HepG2 (cell line): ENCODE results near the gene HDDC3. TPM values are rescaled to one million over a fixed set of nuclear protein-coding genes. Genes with fewer than 3 reads are reported as not detected.

Experiments
- ATF6 ChIP-seq: sonication (generic); formaldehyde crosslinking; conservative IDR thresholded peaks from 2 replicates; pipeline ENCODE4 v1.4.0; 2020; ENCODE audit warnings: missing genetic modification reagents
- BCLAF1 ChIP-seq: fragments of 450-650 bp; IDR thresholded peaks from 2 replicates; pipeline ENCODE4 v1.6.1; 2017; ENCODE audit warnings: mild to moderate bottlenecking
- GATAD1 ChIP-seq: IDR thresholded peaks from 2 replicates; pipeline ENCODE4 v1.6.1; 2016; ENCODE audit warnings: missing genetic modification reagents, missing compliant biosample characterization
- MATR3 ChIP-seq: sonication (generic); formaldehyde crosslinking; IDR thresholded peaks from 2 replicates; pipeline ENCODE4 v1.4.0; 2020; ENCODE audit warnings: missing genetic modification reagents
- RARG ChIP-seq: sonication (generic); formaldehyde crosslinking; IDR thresholded peaks from 2 replicates; pipeline ENCODE4 v1.4.0; 2020; ENCODE audit warnings: low read depth, mild to moderate bottlenecking, missing genetic modification reagents
- RFX5 ChIP-seq: IDR thresholded peaks from 2 replicates; pipeline ENCODE4 v1.6.1; 2011; ENCODE audit warnings: low read depth, low read length, improper control_type of control experiment
- TRIM24 ChIP-seq: sonication (generic); formaldehyde crosslinking; IDR thresholded peaks from 2 replicates; pipeline ENCODE4 v1.8.0; 2022; ENCODE audit warnings: mild to moderate bottlenecking, missing genetic modification reagents
- ZNF431 ChIP-seq: sonication (generic); formaldehyde crosslinking; IDR thresholded peaks from 2 replicates; pipeline ENCODE4 v1.9.0; 2022; ENCODE audit warnings: missing genetic modification reagents, low read depth, mild to moderate bottlenecking, borderline replicate concordance
- ZNF597 ChIP-seq: sonication (generic); formaldehyde crosslinking; IDR thresholded peaks from 2 replicates; pipeline ENCODE4 v1.5.0; 2020; ENCODE audit warnings: missing genetic modification reagents
- ZNF773 ChIP-seq: sonication (generic); formaldehyde crosslinking; IDR thresholded peaks from 2 replicates; pipeline ENCODE4 v1.4.0; 2020; ENCODE audit warnings: missing genetic modification reagents, borderline replicate concordance
- ZNF891 ChIP-seq: sonication (generic); formaldehyde crosslinking; IDR thresholded peaks from 2 replicates; pipeline ENCODE4 v1.5.0; 2020; ENCODE audit warnings: mild to moderate bottlenecking, missing genetic modification reagents
- polyA plus RNA-seq, 8 experiments: library from polyadenylated mRNA; depleted of rRNA in 3 of 8; stranded (reverse) in 7 of 8; unstranded in 1 of 8; fragments of >200 nt; fragmentation: Illumina TruSeq in 4 of 8; extraction: Trizol in 4 of 8; gene quantifications; 2 replicates each; pipeline versions ENCODE4 v1.2.1 to v1.2.3, GENCODE V29; 2011 to 2016; ENCODE audit warnings: low read depth in 4 of 8, missing spikeins in 1 of 8, mixed read lengths in 1 of 8; ENCODE audit not compliant: insufficient read depth in 1 of 8
- total RNA-seq, 5 experiments: library from RNA; depleted of rRNA; stranded (reverse); fragments of >200 nt; fragmentation: Illumina TruSeq; extraction: Trizol; gene quantifications; 2 replicates each; pipeline ENCODE4 v1.2.3, GENCODE V29; 2016; ENCODE audit warnings: low read depth in 1 of 5
- TF ChIP-seq, protein P1 (sequence below): sonication (generic); formaldehyde crosslinking; IDR thresholded peaks from 2 replicates; pipeline ENCODE4 v1.5.1; 2020; ENCODE audit warnings: missing genetic modification reagents, mild to moderate bottlenecking, borderline replicate concordance
- TF ChIP-seq, protein P2 (sequence below): sonication (generic); formaldehyde crosslinking; IDR thresholded peaks from 2 replicates; pipeline ENCODE4 v1.4.0; 2020; ENCODE audit warnings: low read depth, mild to moderate bottlenecking, missing genetic modification reagents

HDDC3 gene
- total and polyA plus RNA-seq, 2 of the 13 experiments (the other 11 are each of a cell fraction or from before 2014, with no cell fraction given) = 18.7 to 28.3 TPM

GRCh38 chr15:90954712-90955623, 22.6 kb upstream of the HDDC3 start, which contains the start of gene RCCD1 (continued):
- TF ChIP-seq, protein P1, sequence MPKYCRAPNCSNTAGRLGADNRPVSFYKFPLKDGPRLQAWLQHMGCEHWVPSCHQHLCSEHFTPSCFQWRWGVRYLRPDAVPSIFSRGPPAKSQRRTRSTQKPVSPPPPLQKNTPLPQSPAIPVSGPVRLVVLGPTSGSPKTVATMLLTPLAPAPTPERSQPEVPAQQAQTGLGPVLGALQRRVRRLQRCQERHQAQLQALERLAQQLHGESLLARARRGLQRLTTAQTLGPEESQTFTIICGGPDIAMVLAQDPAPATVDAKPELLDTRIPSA (CRISPR knock-in tag) = peak; percentile 56; the same call in 1 of the 2 replicates
- TF ChIP-seq TRIM24 (CRISPR knock-in tag) (no peak), MATR3 (no peak), ATF6 (CRISPR knock-in tag) (no peak), ZNF431 (CRISPR knock-in tag) (peak; percentile 72; the same call in 1 of the 2 replicates), ZNF773 (CRISPR knock-in tag) (no peak), BCLAF1 (no peak), ZNF891 (CRISPR knock-in tag) (peak; percentile 80), GATAD1 (CRISPR knock-in tag) (peak; percentile 78), RFX5 (no peak), ZNF597 (CRISPR knock-in tag) (no peak), RARG (CRISPR knock-in tag) (no peak)
- TF ChIP-seq, protein P2, sequence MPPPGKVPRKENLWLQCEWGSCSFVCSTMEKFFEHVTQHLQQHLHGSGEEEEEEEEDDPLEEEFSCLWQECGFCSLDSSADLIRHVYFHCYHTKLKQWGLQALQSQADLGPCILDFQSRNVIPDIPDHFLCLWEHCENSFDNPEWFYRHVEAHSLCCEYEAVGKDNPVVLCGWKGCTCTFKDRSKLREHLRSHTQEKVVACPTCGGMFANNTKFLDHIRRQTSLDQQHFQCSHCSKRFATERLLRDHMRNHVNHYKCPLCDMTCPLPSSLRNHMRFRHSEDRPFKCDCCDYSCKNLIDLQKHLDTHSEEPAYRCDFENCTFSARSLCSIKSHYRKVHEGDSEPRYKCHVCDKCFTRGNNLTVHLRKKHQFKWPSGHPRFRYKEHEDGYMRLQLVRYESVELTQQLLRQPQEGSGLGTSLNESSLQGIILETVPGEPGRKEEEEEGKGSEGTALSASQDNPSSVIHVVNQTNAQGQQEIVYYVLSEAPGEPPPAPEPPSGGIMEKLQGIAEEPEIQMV = no peak
